WTC11 (cell line): ENCODE measurements around the gene PHLPP1. TPM values are rescaled to one million over a fixed set of nuclear protein-coding genes. Genes with fewer than 3 reads are reported as not detected.
A peak's percentile ranks its signal among the peaks of the same experiment; 100 is the strongest.

Experiments used
- ATAC-seq: fragments of 200-7000 bp; cut with Tn5 transposase; 2 replicates; pipeline ENCODE4 v1.10.0; 2021; ENCODE audit warnings: mild to moderate bottlenecking, moderate library complexity
- CTCF ChIA-PET: fragments of 300-600 bp; sonication (Branson Sonifier 250); formaldehyde crosslinking; loops from one replicate; lab custom pipeline; 2021; ENCODE audit warnings: antibody characterized with exemption; lab: Charles Lee
- POLR2A ChIA-PET: fragments of 350-600 bp; sonication (Branson Sonifier 250); formaldehyde crosslinking; loops from one replicate; lab custom pipeline; 2021; ENCODE audit warnings: antibody characterized with exemption; lab: Charles Lee
- DNase-seq: peaks from one replicate; pipeline ENCODE4 v3.0.0; 2021; ENCODE audit warnings: low spot score
- H3K27ac Mint-ChIP-seq: 2 replicates; pipeline ENCODE4 v1.8.0; 2021; ENCODE audit warnings: mixed read lengths
- H3K27me3 Mint-ChIP-seq: 2 replicates; pipeline ENCODE4 v1.8.0; 2021; ENCODE audit warnings: low read depth, mild to moderate bottlenecking, moderate library complexity, mixed read lengths
- H3K36me3 Mint-ChIP-seq: 2 replicates; pipeline ENCODE4 v1.8.0; 2021; ENCODE audit warnings: mixed read lengths
- H3K4me1 Mint-ChIP-seq: 2 replicates; pipeline ENCODE4 v1.8.0; 2022; ENCODE audit warnings: mixed read lengths
- H3K4me3 Mint-ChIP-seq: 2 replicates; pipeline ENCODE4 v1.8.0; 2021; ENCODE audit warnings: mild to moderate bottlenecking, moderate library complexity, mixed read lengths
- H3K9me3 Mint-ChIP-seq: 2 replicates; pipeline ENCODE4 v1.8.0; 2021; ENCODE audit warnings: mixed read lengths
- CBFB ChIP-seq: sonication (generic); formaldehyde crosslinking; IDR thresholded peaks from 2 replicates; pipeline ENCODE4 v1.8.1; 2022; ENCODE audit warnings: mild to moderate bottlenecking, low read depth, missing genetic modification reagents
- CREM ChIP-seq: sonication (generic); formaldehyde crosslinking; IDR thresholded peaks from 2 replicates; pipeline ENCODE4 v1.8.1; 2022; ENCODE audit warnings: mild to moderate bottlenecking, missing genetic modification reagents, moderate library complexity
- ELF4 ChIP-seq: sonication (generic); formaldehyde crosslinking; IDR thresholded peaks from 2 replicates; pipeline ENCODE4 v1.8.1; 2022; ENCODE audit warnings: low read depth, mild to moderate bottlenecking, moderate library complexity, missing genetic modification reagents
- JAZF1 ChIP-seq: fragments of 250-450 bp; sonication (Bioruptor Pico); IDR thresholded peaks from 2 replicates; pipeline ENCODE4 v1.9.0; 2021; ENCODE audit warnings: moderate library complexity, mild to moderate bottlenecking, inconsistent platforms
- KAT7 ChIP-seq: sonication (generic); formaldehyde crosslinking; IDR thresholded peaks from 2 replicates; pipeline ENCODE4 v1.8.1; 2023; ENCODE audit warnings: missing genetic modification reagents, mild to moderate bottlenecking, borderline replicate concordance
- NFATC4 ChIP-seq: fragments of 250-450 bp; sonication (Bioruptor Pico); IDR thresholded peaks from 2 replicates; pipeline ENCODE4 v1.9.0; 2021; ENCODE audit warnings: mild to moderate bottlenecking
- NFYB ChIP-seq: sonication (generic); formaldehyde crosslinking; conservative IDR thresholded peaks from 2 replicates; pipeline ENCODE4 v1.8.0; 2022; ENCODE audit warnings: low read depth, missing genetic modification reagents
- SMAD3 ChIP-seq: sonication (generic); formaldehyde crosslinking; IDR thresholded peaks from 2 replicates; pipeline ENCODE4 v1.8.0; 2022; ENCODE audit warnings: missing genetic modification reagents, mild to moderate bottlenecking, borderline replicate concordance
- TEAD4 ChIP-seq: sonication (generic); formaldehyde crosslinking; IDR thresholded peaks from 2 replicates; pipeline ENCODE4 v1.8.0; 2022; ENCODE audit warnings: mild to moderate bottlenecking, missing genetic modification reagents
- TP53 ChIP-seq: sonication (generic); formaldehyde crosslinking; IDR thresholded peaks from 2 replicates; pipeline ENCODE4 v1.8.1; 2023; ENCODE audit warnings: mild to moderate bottlenecking, missing genetic modification reagents
- ZNF121 ChIP-seq: sonication (generic); formaldehyde crosslinking; IDR thresholded peaks from 2 replicates; pipeline ENCODE4 v1.8.0; 2023; ENCODE audit warnings: missing genetic modification reagents
- total RNA-seq: library from RNA; stranded (reverse); gene quantifications from 3 replicates; pipeline ENCODE4 v1.2.3, GENCODE V29; 2021
- TF ChIP-seq, protein P1 (sequence below): fragments of 250-450 bp; sonication (Bioruptor Pico); IDR thresholded peaks from 2 replicates; pipeline ENCODE4 v1.9.0; 2021; ENCODE audit warnings: mild to moderate bottlenecking
- TF ChIP-seq, protein P2 (sequence below): sonication (generic); formaldehyde crosslinking; IDR thresholded peaks from 2 replicates; pipeline ENCODE4 v1.8.1; 2022; ENCODE audit warnings: low read depth, mild to moderate bottlenecking, moderate library complexity, missing genetic modification reagents, borderline replicate concordance
- TF ChIP-seq, protein P3 (sequence below): sonication (generic); formaldehyde crosslinking; IDR thresholded peaks from 2 replicates; pipeline ENCODE4 v1.8.1; 2023; ENCODE audit warnings: mild to moderate bottlenecking, moderate library complexity, missing genetic modification reagents
- TF ChIP-seq, protein P4 (sequence below): sonication (generic); formaldehyde crosslinking; IDR thresholded peaks from 2 replicates; pipeline ENCODE4 v1.8.1; 2023; ENCODE audit warnings: mild to moderate bottlenecking, missing genetic modification reagents, borderline replicate concordance
- TF ChIP-seq, protein P5 (sequence below): sonication (generic); formaldehyde crosslinking; IDR thresholded peaks from 2 replicates; pipeline ENCODE4 v1.8.1; 2023; ENCODE audit warnings: mild to moderate bottlenecking, missing genetic modification reagents
- TF ChIP-seq, protein P6 (sequence below): sonication (generic); formaldehyde crosslinking; IDR thresholded peaks from 2 replicates; pipeline ENCODE4 v1.8.1; 2023; ENCODE audit warnings: mild to moderate bottlenecking, missing genetic modification reagents, moderate library complexity
- TF ChIP-seq, protein P7 (sequence below): sonication (generic); formaldehyde crosslinking; IDR thresholded peaks from 2 replicates; pipeline ENCODE4 v1.8.0; 2022; ENCODE audit warnings: mild to moderate bottlenecking, missing genetic modification reagents
- TF ChIP-seq, protein P8 (sequence below): sonication (generic); formaldehyde crosslinking; IDR thresholded peaks from 2 replicates; pipeline ENCODE4 v1.8.0; 2023; ENCODE audit warnings: mild to moderate bottlenecking, missing genetic modification reagents

PHLPP1 gene
- total RNA-seq, 1 experiment from 2014 or later, result 52.0 TPM

DNA sequence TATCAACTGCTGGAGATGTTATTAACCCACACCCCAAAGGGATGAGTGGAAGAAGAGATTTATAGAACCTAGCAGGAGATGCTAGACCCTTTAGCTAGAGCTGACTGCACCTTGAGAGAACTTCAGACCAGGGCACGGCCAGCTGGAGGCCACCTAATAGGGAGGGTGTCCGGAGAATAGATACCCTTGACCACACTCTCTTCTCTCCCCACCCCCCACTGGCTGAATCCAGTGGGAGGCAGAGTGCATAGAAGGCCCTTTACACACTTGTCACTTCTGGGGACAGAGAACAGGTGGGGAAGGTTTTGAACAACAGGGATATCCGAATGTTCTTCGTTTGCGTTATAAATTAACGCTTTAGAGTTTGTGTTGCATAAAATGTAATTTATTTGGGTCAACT is 84.6 kb downstream of the PHLPP1 start:
- CTCF ChIA-PET, result interaction anchor here (0.7 to 1.0 kb wide), 3 partner anchors 9 to 94 kb away, joined by 3 to 5 read pairs (median 3); no protein-coding TSS in a partner anchor
- H3K27ac Mint-ChIP-seq, result peak overlapping the region; percentile 78
- no peaks in the 10 kb centered on the region for H3K9me3 Mint-ChIP-seq
- no peaks in the 10 kb centered on the region for H3K36me3 Mint-ChIP-seq
- peak overlapping the region; percentile 53; the same call in 1 of the 2 replicates for H3K4me3 Mint-ChIP-seq
- ATAC-seq (peak; percentile 14; the same call in 1 of the 2 replicates), DNase-seq (no peak)
- H3K27me3 Mint-ChIP-seq, result no peaks in the 10 kb centered on the region
- POLR2A ChIA-PET, result interaction anchor here (0.6 to 2.6 kb wide), 2 partner anchors 85 to 1022 kb away, joined by 5 to 6 read pairs; partner anchors contain the start of gene PHLPP1
- TF ChIP-seq CREM (CRISPR knock-in tag) (no peak), KAT7 (CRISPR knock-in tag) (no peak), CBFB (CRISPR knock-in tag) (no peak), NFATC4 (CRISPR knock-in tag) (no peak), ELF4 (no peak), JAZF1 (CRISPR knock-in tag) (no peak), SMAD3 (no peak), TP53 (no peak), TEAD4 (no peak), ZNF121 (CRISPR knock-in tag) (no peak), NFYB (CRISPR knock-in tag) (no peak)
- TF ChIP-seq, protein P1, sequence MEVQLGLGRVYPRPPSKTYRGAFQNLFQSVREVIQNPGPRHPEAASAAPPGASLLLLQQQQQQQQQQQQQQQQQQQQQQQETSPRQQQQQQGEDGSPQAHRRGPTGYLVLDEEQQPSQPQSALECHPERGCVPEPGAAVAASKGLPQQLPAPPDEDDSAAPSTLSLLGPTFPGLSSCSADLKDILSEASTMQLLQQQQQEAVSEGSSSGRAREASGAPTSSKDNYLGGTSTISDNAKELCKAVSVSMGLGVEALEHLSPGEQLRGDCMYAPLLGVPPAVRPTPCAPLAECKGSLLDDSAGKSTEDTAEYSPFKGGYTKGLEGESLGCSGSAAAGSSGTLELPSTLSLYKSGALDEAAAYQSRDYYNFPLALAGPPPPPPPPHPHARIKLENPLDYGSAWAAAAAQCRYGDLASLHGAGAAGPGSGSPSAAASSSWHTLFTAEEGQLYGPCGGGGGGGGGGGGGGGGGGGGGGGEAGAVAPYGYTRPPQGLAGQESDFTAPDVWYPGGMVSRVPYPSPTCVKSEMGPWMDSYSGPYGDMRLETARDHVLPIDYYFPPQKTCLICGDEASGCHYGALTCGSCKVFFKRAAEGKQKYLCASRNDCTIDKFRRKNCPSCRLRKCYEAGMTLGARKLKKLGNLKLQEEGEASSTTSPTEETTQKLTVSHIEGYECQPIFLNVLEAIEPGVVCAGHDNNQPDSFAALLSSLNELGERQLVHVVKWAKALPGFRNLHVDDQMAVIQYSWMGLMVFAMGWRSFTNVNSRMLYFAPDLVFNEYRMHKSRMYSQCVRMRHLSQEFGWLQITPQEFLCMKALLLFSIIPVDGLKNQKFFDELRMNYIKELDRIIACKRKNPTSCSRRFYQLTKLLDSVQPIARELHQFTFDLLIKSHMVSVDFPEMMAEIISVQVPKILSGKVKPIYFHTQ (CRISPR knock-in tag), result no peak
- TF ChIP-seq, protein P2, sequence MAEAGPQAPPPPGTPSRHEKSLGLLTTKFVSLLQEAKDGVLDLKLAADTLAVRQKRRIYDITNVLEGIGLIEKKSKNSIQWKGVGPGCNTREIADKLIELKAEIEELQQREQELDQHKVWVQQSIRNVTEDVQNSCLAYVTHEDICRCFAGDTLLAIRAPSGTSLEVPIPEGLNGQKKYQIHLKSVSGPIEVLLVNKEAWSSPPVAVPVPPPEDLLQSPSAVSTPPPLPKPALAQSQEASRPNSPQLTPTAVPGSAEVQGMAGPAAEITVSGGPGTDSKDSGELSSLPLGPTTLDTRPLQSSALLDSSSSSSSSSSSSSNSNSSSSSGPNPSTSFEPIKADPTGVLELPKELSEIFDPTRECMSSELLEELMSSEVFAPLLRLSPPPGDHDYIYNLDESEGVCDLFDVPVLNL (CRISPR knock-in tag), result no peak
- TF ChIP-seq, protein P3, sequence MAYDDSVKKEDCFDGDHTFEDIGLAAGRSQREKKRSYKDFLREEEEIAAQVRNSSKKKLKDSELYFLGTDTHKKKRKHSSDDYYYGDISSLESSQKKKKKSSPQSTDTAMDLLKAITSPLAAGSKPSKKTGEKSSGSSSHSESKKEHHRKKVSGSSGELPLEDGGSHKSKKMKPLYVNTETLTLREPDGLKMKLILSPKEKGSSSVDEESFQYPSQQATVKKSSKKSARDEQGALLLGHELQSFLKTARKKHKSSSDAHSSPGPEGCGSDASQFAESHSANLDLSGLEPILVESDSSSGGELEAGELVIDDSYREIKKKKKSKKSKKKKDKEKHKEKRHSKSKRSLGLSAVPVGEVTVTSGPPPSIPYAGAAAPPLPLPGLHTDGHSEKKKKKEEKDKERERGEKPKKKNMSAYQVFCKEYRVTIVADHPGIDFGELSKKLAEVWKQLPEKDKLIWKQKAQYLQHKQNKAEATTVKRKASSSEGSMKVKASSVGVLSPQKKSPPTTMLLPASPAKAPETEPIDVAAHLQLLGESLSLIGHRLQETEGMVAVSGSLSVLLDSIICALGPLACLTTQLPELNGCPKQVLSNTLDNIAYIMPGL (CRISPR knock-in tag), result no peak
- TF ChIP-seq, protein P4, sequence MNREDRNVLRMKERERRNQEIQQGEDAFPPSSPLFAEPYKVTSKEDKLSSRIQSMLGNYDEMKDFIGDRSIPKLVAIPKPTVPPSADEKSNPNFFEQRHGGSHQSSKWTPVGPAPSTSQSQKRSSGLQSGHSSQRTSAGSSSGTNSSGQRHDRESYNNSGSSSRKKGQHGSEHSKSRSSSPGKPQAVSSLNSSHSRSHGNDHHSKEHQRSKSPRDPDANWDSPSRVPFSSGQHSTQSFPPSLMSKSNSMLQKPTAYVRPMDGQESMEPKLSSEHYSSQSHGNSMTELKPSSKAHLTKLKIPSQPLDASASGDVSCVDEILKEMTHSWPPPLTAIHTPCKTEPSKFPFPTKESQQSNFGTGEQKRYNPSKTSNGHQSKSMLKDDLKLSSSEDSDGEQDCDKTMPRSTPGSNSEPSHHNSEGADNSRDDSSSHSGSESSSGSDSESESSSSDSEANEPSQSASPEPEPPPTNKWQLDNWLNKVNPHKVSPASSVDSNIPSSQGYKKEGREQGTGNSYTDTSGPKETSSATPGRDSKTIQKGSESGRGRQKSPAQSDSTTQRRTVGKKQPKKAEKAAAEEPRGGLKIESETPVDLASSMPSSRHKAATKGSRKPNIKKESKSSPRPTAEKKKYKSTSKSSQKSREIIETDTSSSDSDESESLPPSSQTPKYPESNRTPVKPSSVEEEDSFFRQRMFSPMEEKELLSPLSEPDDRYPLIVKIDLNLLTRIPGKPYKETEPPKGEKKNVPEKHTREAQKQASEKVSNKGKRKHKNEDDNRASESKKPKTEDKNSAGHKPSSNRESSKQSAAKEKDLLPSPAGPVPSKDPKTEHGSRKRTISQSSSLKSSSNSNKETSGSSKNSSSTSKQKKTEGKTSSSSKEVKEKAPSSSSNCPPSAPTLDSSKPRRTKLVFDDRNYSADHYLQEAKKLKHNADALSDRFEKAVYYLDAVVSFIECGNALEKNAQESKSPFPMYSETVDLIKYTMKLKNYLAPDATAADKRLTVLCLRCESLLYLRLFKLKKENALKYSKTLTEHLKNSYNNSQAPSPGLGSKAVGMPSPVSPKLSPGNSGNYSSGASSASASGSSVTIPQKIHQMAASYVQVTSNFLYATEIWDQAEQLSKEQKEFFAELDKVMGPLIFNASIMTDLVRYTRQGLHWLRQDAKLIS (CRISPR knock-in tag), result no peak
- TF ChIP-seq, protein P5, sequence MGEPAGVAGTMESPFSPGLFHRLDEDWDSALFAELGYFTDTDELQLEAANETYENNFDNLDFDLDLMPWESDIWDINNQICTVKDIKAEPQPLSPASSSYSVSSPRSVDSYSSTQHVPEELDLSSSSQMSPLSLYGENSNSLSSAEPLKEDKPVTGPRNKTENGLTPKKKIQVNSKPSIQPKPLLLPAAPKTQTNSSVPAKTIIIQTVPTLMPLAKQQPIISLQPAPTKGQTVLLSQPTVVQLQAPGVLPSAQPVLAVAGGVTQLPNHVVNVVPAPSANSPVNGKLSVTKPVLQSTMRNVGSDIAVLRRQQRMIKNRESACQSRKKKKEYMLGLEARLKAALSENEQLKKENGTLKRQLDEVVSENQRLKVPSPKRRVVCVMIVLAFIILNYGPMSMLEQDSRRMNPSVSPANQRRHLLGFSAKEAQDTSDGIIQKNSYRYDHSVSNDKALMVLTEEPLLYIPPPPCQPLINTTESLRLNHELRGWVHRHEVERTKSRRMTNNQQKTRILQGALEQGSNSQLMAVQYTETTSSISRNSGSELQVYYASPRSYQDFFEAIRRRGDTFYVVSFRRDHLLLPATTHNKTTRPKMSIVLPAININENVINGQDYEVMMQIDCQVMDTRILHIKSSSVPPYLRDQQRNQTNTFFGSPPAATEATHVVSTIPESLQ (CRISPR knock-in tag), result no peak
- TF ChIP-seq, protein P6, sequence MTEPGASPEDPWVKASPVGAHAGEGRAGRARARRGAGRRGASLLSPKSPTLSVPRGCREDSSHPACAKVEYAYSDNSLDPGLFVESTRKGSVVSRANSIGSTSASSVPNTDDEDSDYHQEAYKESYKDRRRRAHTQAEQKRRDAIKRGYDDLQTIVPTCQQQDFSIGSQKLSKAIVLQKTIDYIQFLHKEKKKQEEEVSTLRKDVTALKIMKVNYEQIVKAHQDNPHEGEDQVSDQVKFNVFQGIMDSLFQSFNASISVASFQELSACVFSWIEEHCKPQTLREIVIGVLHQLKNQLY (CRISPR knock-in tag), result no peak
- TF ChIP-seq, protein P7, sequence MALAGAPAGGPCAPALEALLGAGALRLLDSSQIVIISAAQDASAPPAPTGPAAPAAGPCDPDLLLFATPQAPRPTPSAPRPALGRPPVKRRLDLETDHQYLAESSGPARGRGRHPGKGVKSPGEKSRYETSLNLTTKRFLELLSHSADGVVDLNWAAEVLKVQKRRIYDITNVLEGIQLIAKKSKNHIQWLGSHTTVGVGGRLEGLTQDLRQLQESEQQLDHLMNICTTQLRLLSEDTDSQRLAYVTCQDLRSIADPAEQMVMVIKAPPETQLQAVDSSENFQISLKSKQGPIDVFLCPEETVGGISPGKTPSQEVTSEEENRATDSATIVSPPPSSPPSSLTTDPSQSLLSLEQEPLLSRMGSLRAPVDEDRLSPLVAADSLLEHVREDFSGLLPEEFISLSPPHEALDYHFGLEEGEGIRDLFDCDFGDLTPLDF, result no peak
- TF ChIP-seq, protein P8, sequence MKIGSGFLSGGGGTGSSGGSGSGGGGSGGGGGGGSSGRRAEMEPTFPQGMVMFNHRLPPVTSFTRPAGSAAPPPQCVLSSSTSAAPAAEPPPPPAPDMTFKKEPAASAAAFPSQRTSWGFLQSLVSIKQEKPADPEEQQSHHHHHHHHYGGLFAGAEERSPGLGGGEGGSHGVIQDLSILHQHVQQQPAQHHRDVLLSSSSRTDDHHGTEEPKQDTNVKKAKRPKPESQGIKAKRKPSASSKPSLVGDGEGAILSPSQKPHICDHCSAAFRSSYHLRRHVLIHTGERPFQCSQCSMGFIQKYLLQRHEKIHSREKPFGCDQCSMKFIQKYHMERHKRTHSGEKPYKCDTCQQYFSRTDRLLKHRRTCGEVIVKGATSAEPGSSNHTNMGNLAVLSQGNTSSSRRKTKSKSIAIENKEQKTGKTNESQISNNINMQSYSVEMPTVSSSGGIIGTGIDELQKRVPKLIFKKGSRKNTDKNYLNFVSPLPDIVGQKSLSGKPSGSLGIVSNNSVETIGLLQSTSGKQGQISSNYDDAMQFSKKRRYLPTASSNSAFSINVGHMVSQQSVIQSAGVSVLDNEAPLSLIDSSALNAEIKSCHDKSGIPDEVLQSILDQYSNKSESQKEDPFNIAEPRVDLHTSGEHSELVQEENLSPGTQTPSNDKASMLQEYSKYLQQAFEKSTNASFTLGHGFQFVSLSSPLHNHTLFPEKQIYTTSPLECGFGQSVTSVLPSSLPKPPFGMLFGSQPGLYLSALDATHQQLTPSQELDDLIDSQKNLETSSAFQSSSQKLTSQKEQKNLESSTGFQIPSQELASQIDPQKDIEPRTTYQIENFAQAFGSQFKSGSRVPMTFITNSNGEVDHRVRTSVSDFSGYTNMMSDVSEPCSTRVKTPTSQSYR (CRISPR knock-in tag), result no peak
- peaks cover 82% of the 10 kb centered on the region for H3K4me1 Mint-ChIP-seq
